ENCODE measurements around the gene CGNL1.

CGNL1 gene

DNA sequence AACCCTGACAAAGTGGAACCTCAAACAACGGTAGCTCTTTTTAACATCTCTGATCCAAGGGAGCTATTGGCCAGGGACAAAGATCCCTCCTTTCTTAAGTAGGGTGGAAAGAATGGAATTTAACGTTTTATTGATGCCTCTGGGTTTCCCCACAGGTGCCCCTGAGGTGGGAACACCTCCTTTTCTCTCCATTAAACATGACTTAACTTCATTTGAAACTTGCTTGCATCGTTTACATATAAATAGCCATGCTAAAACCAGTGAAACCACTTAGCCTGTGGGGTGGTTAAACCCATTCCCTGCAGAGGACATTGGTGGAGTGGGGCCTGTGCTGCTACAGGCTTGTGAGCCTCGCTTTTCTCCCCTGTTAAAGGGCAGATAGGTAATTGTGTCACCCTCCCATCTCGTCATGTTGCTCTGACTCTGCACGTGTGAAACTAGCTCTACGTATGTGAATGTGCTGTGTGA is 9.7 kb downstream of the CGNL1 start:
- TF ChIP-seq, protein P1, sequence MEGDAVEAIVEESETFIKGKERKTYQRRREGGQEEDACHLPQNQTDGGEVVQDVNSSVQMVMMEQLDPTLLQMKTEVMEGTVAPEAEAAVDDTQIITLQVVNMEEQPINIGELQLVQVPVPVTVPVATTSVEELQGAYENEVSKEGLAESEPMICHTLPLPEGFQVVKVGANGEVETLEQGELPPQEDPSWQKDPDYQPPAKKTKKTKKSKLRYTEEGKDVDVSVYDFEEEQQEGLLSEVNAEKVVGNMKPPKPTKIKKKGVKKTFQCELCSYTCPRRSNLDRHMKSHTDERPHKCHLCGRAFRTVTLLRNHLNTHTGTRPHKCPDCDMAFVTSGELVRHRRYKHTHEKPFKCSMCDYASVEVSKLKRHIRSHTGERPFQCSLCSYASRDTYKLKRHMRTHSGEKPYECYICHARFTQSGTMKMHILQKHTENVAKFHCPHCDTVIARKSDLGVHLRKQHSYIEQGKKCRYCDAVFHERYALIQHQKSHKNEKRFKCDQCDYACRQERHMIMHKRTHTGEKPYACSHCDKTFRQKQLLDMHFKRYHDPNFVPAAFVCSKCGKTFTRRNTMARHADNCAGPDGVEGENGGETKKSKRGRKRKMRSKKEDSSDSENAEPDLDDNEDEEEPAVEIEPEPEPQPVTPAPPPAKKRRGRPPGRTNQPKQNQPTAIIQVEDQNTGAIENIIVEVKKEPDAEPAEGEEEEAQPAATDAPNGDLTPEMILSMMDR (conservative IDR thresholded peaks at IDR 0.05), result no peak
- TF ChIP-seq ZFX (IDR thresholded peaks at IDR 0.05), result no peak
- H3K27ac ChIP-seq, result no peak overlapping the region

DNA sequence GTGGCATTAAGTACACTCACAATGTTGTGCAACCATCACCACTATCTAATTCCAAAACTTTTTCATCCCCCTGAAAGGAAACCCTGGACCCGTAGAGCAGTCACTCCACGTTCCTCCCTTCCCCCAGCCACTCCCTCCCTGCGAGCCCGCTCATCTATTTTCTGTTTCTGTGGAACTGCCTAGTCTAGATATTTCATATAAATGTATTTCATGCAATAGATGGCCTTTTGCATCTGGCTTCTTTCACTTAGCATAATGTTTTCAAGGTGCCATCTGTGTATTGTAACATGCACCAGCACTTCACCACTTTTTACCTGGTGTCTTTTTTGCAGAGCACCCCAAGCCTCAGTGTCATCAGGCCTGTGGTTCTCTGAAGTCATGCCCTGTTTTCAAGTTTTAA is 10.7 kb downstream of the CGNL1 start:
- H3K27ac ChIP-seq, result no peak overlapping the region

DNA sequence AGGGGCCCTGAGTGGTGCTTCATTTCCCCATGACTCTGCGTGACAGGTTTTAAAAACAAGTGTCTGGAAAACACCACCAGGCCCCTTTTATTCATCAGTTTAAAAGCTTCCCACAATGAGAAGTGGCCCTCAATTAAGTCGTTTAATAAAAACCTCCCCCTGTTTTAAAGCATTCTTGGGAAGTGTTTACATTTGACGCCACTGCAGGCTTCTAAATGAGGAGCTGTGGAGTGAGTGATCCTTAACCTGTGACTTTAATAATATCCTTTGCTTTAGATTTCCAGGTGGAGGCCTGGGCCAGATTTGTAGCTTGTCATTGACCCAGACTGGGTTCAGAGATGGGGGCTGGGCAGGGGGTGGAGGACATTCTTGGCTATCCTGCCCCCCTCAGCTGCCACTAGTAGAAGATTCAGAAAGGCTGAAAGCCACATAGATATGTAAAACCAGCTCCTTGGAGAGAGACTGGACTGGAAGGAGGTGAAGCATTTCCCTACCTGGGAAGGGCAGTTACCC is 11.3 kb downstream of the CGNL1 start:
- TF ChIP-seq, protein P1 (conservative IDR thresholded peaks at IDR 0.05), result no peak
- TF ChIP-seq ZFX (IDR thresholded peaks at IDR 0.05), result no peak
- no peak overlapping the region for H3K27ac ChIP-seq

More for the DNA sequence above, 10.7 kb downstream of the CGNL1 start:
- TF ChIP-seq, protein P1 (conservative IDR thresholded peaks at IDR 0.05), result no peak
- TF ChIP-seq ZFX (IDR thresholded peaks at IDR 0.05), result no peak

DNA sequence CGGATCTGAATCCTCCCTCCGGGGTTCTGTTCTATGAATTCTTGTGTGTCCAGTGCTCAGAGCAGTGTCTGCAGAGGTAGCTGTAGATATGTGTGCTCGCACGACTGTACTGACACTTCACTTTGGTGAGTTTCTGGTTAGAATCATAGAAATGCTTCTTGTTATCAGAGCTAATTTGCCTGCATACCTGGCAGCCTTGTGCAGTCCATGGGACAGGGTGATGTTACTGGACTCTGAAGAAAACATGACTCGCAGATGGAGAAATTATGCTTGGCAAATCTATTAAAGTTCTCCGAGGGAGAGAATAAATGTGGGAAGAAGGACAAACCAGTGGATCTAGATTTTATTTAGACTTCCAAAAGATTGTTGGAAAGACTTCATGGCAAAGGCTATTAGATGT is 12.2 kb downstream of the CGNL1 start:
- no peak overlapping the region for H3K27ac ChIP-seq
- TF ChIP-seq, protein P1 (conservative IDR thresholded peaks at IDR 0.05), result no peak
- TF ChIP-seq ZFX (IDR thresholded peaks at IDR 0.05), result no peak

DNA sequence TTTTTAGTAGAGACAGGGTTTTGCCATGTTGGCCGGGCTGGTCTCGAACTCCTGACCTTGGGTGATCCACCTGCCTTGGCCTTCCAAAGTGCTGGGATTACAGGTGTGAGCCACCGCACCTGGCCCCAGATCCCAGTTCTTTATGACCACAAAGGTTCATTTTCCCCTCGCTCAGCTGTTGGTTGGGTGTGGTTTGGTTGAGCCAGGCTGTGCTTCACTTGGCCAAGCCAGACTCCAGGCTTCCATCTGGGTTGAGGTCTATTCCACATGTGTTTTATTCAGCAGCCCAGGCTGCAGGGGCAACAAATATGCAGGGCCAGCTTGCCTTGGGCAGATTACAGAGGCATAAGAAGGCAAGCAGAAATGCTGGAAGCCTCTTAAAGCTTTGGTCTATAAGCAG is 13.7 kb downstream of the CGNL1 start:
- no peak overlapping the region for H3K27ac ChIP-seq
- TF ChIP-seq, protein P1 (conservative IDR thresholded peaks at IDR 0.05), result no peak
- TF ChIP-seq ZFX (IDR thresholded peaks at IDR 0.05), result no peak

DNA sequence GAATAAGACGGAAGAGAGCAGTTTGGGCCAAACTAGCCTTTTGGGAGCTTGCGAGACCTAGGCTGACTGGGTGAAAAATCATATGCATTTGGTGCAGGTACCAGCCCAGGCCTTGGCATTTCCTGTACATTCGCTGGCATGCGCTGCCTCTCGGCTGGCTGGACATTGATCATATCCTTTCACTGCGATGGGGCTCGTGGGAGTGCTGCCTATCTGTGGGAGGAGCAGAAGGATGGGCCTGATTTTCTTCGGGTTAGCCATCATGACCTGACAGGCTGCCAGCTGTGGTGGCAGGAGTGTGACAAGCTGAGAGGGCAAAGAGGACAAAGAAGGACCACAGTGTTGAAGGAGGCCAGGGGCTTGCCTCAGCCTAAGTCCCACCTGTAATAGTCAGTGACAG is 14.3 kb downstream of the CGNL1 start:
- no peak for TF ChIP-seq ZFX (IDR thresholded peaks at IDR 0.05)
- TF ChIP-seq, protein P1 (conservative IDR thresholded peaks at IDR 0.05), result no peak
- no peak overlapping the region for H3K27ac ChIP-seq

DNA sequence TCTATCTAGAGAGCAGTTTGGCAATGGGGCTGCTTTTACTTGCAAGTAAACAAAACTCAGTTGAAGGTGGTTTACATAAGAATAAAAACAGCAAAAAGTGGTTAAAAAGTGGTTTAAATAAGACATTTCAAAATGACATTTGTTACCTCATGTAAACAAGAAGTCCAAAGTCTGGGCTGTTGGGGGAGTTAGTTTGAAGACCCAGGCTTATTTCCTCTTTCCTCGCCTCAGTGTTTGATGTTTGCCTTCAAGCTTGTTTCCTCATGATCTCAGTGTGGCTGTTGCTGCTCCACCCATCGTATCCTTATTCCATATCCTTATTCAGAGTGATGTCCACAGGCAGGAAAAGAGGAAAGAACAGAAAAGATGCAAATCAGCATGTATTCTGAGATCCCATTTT is 15.2 kb downstream of the CGNL1 start:
- TF ChIP-seq, protein P1 (conservative IDR thresholded peaks at IDR 0.05), result no peak
- TF ChIP-seq ZFX (IDR thresholded peaks at IDR 0.05), result no peak
- no peak overlapping the region for H3K27ac ChIP-seq

All from C4-2B (cell line).